HepG2 (cell line): Measurements from ENCODE around the gene SOCS7. TPM values are rescaled to one million over a fixed set of nuclear protein-coding genes. Genes with fewer than 3 reads are reported as not detected.
A peak's percentile ranks its signal among the peaks of the same experiment; 100 is the strongest.

Experiments
- ATAC-seq: fragments of 200-7000 bp; cut with Tn5 transposase; 3 replicates; pipeline ENCODE4 v1.9.1; 2020; ENCODE audit warnings: mild to moderate bottlenecking, moderate library complexity
- BruUV-seq: library from RNA; stranded (reverse); fragments of 400-500 nt; replicated peaks from 2 replicates; lab custom pipeline; 2021; lab: Mats Ljungman, UMichigan
- CTCF ChIA-PET: fragments of 300-600 bp; formaldehyde crosslinking; extraction: SDS; loops from one replicate; lab custom pipeline; 2021; ENCODE audit warnings: low total read pairs, inconsistent platforms, low intra/inter-chr PET ratio; lab: Yijun Ruan, JAX
- POLR2A ChIA-PET: fragments of 350-600 bp; sonication (Branson Sonifier 250); formaldehyde crosslinking; loops from one replicate; lab custom pipeline; 2020; ENCODE audit warnings: antibody characterized with exemption, inconsistent platforms; lab: Yijun Ruan, JAX
- DNase-seq: peaks from one replicate; pipeline ENCODE4 v3.0.0-alpha.2; 2015; ENCODE audit warnings: low spot score
- FAIRE-seq: peaks from 3 replicates; lab custom pipeline; 2011; peaks lifted over from hg19 to GRCh38; lab: Jason Lieb, UNC
- H2AFZ ChIP-seq: one replicate; pipeline ENCODE4 v1.6.1; 2011; ENCODE audit warnings: low read length, inconsistent platforms
- H3K27ac ChIP-seq: fragments of 300-600 bp; 3 replicates; pipeline ENCODE4 v1.8.0; 2011; ENCODE audit warnings: mixed run types, mild to moderate bottlenecking, mixed read lengths, low read length, inconsistent platforms; ENCODE audit not compliant: insufficient read depth; ENCODE audit errors: extremely low read length
- H3K27me3 ChIP-seq, 2 experiments: fragments of 200-600 bp in 1 of 2; 2 replicates in 1 of 2; 3 replicates in 1 of 2; pipeline versions ENCODE4 v1.6.0 to v1.8.0; 2011; ENCODE audit warnings: low read length in 2 of 2, mild to moderate bottlenecking in 2 of 2, moderate library complexity in 2 of 2, inconsistent platforms in 1 of 2; ENCODE audit not compliant: insufficient read depth in 2 of 2, control insufficient read depth in 1 of 2
- H3K36me3 ChIP-seq, 2 experiments: fragments of 200-600 bp in 1 of 2; replicated peaks in 1 of 2; 2 replicates in 1 of 2; 3 replicates in 1 of 2; pipeline versions ENCODE4 v1.5.1 to v1.8.0; 2011; ENCODE audit warnings: low read length in 2 of 2, inconsistent platforms in 1 of 2; ENCODE audit not compliant: insufficient read depth in 2 of 2, control insufficient read depth in 1 of 2
- H3K4me1 ChIP-seq: 2 replicates; pipeline ENCODE4 v1.5.1; 2012; ENCODE audit warnings: low read length, inconsistent platforms; ENCODE audit not compliant: insufficient read depth
- H3K4me2 ChIP-seq: 2 replicates; pipeline ENCODE4 v1.6.0; 2011; ENCODE audit warnings: low read depth, low read length, inconsistent platforms
- H3K4me3 ChIP-seq, 3 experiments: fragments of 200-600 bp in 1 of 3; sonication (generic), shearing (Covaris generic) in 1 of 3; replicated peaks in 1 of 3; 2 replicates each; pipeline ENCODE4 v1.5.1; 2011 to 2016; ENCODE audit warnings: low read length in 3 of 3, inconsistent platforms in 2 of 3, low read depth in 2 of 3, mild to moderate bottlenecking in 2 of 3, control low read depth in 1 of 3, mixed read lengths in 1 of 3; ENCODE audit not compliant: insufficient read depth in 1 of 3
- H3K79me2 ChIP-seq: one replicate; pipeline ENCODE4 v1.6.1; 2011; ENCODE audit warnings: low read length, inconsistent platforms; ENCODE audit not compliant: insufficient read depth
- H3K9ac ChIP-seq: 2 replicates; pipeline ENCODE4 v1.6.0; 2011; ENCODE audit warnings: mild to moderate bottlenecking, low read depth, low read length, inconsistent platforms; ENCODE audit not compliant: insufficient read depth
- H3K9me3 ChIP-seq: 2 replicates; pipeline ENCODE4 v1.5.1; 2012; ENCODE audit warnings: mild to moderate bottlenecking, low read length
- H4K20me1 ChIP-seq: 2 replicates; pipeline ENCODE4 v1.6.0; 2011; ENCODE audit warnings: inconsistent platforms, mild to moderate bottlenecking, low read length, moderate library complexity; ENCODE audit not compliant: insufficient read depth
- MYNN ChIP-seq: sonication (generic); formaldehyde crosslinking; IDR thresholded peaks from 2 replicates; pipeline ENCODE4 v1.4.0; 2020; ENCODE audit warnings: mild to moderate bottlenecking, low read depth, missing genetic modification reagents
- NCOA1 ChIP-seq: sonication (generic); formaldehyde crosslinking; IDR thresholded peaks from 2 replicates; pipeline ENCODE4 v1.9.0; 2021; ENCODE audit warnings: missing genetic modification reagents
- PLRG1 ChIP-seq: fragments of 450-650 bp; conservative IDR thresholded peaks from 2 replicates; pipeline ENCODE4 v1.6.1; 2016
- POGZ ChIP-seq: sonication (generic); formaldehyde crosslinking; IDR thresholded peaks from 2 replicates; pipeline ENCODE4 v1.4.0; 2020; ENCODE audit warnings: mild to moderate bottlenecking, missing genetic modification reagents
- RORA ChIP-seq: sonication (generic); formaldehyde crosslinking; IDR thresholded peaks from 2 replicates; pipeline ENCODE4 v1.5.0; 2020; ENCODE audit warnings: mild to moderate bottlenecking, missing genetic modification reagents, moderate library complexity
- ZIK1 ChIP-seq: sonication (generic); formaldehyde crosslinking; IDR thresholded peaks from 2 replicates; pipeline ENCODE4 v1.5.0; 2020; ENCODE audit warnings: mild to moderate bottlenecking, low read depth, missing genetic modification reagents, borderline replicate concordance
- ZNF317 ChIP-seq: sonication (generic); formaldehyde crosslinking; IDR thresholded peaks from 2 replicates; pipeline ENCODE4 v1.5.0; 2020; ENCODE audit warnings: mild to moderate bottlenecking, missing genetic modification reagents
- WGBS: methylation state at CpG from one replicate; pipeline ENCODE4 v1.1.6; 2017; ENCODE audit warnings: low lambda C conversion rate; 5-methylcytosine and 5-hydroxymethylcytosine counted together
- in situ Hi-C: cut with HindIII; loops from 2 replicates; pipeline ENCODE4 v1.10.0; 2017; ENCODE audit warnings: low pct_unique_long_range_greater_than_20kb; ENCODE audit not compliant: extremely low pct_ligation_motif_present
- intact Hi-C: fragments of 100-400 bp; cut with micrococcal nuclease; formaldehyde crosslinking; loops from one replicate; pipeline ENCODE4 v1.10.0; 2022; ENCODE audit not compliant: unreplicated experiment
- polyA plus RNA-seq, 8 experiments: library from polyadenylated mRNA; depleted of rRNA in 3 of 8; stranded (reverse) in 7 of 8; unstranded in 1 of 8; fragments of >200 nt; fragmentation: Illumina TruSeq in 4 of 8; extraction: Trizol in 4 of 8; gene quantifications; 2 replicates each; pipeline versions ENCODE4 v1.2.1 to v1.2.3, GENCODE V29; 2011 to 2016; ENCODE audit warnings: low read depth in 4 of 8, missing spikeins in 1 of 8, mixed read lengths in 1 of 8; ENCODE audit not compliant: insufficient read depth in 1 of 8
- total RNA-seq, 5 experiments: library from RNA; depleted of rRNA; stranded (reverse); fragments of >200 nt; fragmentation: Illumina TruSeq; extraction: Trizol; gene quantifications; 2 replicates each; pipeline ENCODE4 v1.2.3, GENCODE V29; 2016; ENCODE audit warnings: low read depth in 1 of 5
- TF ChIP-seq, protein P1 (sequence below): sonication (generic); formaldehyde crosslinking; IDR thresholded peaks from 2 replicates; pipeline ENCODE4 v1.9.0; 2021; ENCODE audit warnings: mild to moderate bottlenecking, missing genetic modification reagents
- TF ChIP-seq, protein P2 (sequence below): sonication (generic); formaldehyde crosslinking; IDR thresholded peaks from 2 replicates; pipeline ENCODE4 v1.4.0; 2020; ENCODE audit warnings: missing genetic modification reagents

Gene SOCS7
- total and polyA plus RNA-seq, 2 of the 13 experiments (the other 11 are each of a cell fraction or from before 2014, with no cell fraction given): 19.2 to 24.2 TPM

DNA sequence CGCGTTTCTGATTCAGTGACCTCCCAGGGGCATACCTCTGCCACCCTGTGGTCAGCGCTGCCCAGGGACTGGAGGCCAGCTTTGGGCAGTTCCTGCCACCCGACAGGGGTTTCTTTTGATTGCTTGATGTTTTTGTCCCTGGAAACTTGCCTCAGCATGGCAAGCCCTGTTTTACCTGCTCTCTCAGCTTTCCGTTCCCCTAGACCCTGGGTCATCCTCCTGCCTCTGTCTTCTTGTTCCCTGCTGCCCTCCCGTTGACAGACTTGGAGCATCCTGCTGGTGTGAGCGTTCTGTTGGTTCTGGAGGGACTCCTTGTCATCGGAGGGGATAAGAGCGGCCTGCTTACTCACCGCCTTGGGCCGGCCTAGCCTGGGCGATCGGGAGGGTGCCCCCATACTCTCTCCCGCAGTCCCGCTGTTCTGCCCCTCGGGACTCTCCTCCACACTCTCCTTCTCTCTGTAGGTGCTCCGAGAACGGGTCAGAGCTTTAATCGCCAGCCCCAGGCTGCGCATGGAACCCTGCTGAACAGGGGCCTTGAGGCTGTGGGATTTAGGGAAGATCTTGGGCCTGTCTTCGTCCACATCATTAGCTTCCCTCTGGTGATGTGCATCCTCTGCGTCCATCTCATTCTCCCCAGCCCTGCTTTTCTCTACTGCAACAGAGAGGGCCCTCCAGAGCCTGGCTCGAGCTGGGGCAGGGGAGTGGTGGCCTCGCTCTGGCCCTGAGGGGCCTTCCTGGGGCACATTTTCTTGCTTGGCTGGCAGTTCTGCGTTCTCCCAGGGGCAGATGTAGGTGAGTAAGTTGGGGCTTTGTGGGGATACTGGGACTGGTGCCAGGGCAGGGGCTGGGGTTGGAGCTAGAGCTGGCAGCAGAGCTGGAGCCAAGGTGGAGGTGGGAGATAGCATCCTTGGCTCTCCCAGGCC, 21.6 kb upstream of the SOCS7 start (continued):
- TF ChIP-seq, protein P1, sequence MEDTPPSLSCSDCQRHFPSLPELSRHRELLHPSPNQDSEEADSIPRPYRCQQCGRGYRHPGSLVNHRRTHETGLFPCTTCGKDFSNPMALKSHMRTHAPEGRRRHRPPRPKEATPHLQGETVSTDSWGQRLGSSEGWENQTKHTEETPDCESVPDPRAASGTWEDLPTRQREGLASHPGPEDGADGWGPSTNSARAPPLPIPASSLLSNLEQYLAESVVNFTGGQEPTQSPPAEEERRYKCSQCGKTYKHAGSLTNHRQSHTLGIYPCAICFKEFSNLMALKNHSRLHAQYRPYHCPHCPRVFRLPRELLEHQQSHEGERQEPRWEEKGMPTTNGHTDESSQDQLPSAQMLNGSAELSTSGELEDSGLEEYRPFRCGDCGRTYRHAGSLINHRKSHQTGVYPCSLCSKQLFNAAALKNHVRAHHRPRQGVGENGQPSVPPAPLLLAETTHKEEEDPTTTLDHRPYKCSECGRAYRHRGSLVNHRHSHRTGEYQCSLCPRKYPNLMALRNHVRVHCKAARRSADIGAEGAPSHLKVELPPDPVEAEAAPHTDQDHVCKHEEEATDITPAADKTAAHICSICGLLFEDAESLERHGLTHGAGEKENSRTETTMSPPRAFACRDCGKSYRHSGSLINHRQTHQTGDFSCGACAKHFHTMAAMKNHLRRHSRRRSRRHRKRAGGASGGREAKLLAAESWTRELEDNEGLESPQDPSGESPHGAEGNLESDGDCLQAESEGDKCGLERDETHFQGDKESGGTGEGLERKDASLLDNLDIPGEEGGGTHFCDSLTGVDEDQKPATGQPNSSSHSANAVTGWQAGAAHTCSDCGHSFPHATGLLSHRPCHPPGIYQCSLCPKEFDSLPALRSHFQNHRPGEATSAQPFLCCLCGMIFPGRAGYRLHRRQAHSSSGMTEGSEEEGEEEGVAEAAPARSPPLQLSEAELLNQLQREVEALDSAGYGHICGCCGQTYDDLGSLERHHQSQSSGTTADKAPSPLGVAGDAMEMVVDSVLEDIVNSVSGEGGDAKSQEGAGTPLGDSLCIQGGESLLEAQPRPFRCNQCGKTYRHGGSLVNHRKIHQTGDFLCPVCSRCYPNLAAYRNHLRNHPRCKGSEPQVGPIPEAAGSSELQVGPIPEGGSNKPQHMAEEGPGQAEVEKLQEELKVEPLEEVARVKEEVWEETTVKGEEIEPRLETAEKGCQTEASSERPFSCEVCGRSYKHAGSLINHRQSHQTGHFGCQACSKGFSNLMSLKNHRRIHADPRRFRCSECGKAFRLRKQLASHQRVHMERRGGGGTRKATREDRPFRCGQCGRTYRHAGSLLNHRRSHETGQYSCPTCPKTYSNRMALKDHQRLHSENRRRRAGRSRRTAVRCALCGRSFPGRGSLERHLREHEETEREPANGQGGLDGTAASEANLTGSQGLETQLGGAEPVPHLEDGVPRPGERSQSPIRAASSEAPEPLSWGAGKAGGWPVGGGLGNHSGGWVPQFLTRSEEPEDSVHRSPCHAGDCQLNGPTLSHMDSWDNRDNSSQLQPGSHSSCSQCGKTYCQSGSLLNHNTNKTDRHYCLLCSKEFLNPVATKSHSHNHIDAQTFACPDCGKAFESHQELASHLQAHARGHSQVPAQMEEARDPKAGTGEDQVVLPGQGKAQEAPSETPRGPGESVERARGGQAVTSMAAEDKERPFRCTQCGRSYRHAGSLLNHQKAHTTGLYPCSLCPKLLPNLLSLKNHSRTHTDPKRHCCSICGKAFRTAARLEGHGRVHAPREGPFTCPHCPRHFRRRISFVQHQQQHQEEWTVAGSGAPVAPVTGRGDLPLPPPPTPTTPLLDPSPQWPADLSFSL (CRISPR knock-in tag): no peak

DNA sequence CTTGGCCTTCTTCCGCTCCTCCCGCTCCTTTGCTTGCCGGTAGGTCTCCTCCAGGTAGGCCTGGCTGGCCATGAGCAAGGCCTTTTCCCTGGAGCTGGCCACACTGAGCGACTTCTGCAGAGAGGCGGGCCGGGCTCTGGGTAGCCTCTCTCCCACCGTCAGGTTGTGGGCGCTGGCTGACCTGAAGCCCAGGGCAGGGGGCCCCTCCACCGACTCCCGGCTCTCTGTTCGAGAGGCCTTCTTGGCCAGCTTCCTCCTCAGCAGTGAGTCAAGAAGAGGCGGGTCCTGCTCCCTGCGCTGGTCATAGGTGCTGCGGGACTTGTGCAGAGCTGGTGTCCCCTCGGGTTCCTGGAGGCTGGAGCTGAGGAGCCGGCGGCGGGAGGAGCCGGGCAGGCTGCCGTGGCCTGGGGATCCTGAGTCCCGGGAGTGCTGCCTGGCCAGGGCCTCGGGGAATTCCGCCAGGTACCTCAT, 20.7 kb upstream of the SOCS7 start:
- no TSS peak for BruUV-seq
- POLR2A ChIA-PET: interaction anchor here (1.5 to 1.8 kb wide), 3 partner anchors 9 to 84 kb away, joined by 5 to 8 read pairs (median 5); no protein-coding TSS in a partner anchor
- intact Hi-C loops: no loop called here
- Histone ChIP-seq H3K36me3 (no peaks in the 10 kb centered on the region), H3K27ac (no peak overlapping the region), H3K4me3 (no peak overlapping the region), H3K4me1 (no peaks in the 10 kb centered on the region), H3K4me2 (no peak overlapping the region), H3K79me2 (no peaks in the 10 kb centered on the region), H3K9ac (no peak overlapping the region), H4K20me1 (no peaks in the 10 kb centered on the region), H3K9me3 (no peaks in the 10 kb centered on the region), H2AFZ (no peak overlapping the region), H3K27me3 (peaks cover 26 to 68% of the 10 kb centered on the region in 2 experiments)
- DNase-seq (no peak), ATAC-seq (peak; percentile 5), FAIRE-seq (no peak)
- TF ChIP-seq ZNF317 (CRISPR knock-in tag) (no peak), ZIK1 (CRISPR knock-in tag) (no peak), MYNN (no peak), POGZ (CRISPR knock-in tag) (no peak), NCOA1 (CRISPR knock-in tag) (no peak), PLRG1 (no peak), RORA (CRISPR knock-in tag) (no peak)
- TF ChIP-seq, protein P2, sequence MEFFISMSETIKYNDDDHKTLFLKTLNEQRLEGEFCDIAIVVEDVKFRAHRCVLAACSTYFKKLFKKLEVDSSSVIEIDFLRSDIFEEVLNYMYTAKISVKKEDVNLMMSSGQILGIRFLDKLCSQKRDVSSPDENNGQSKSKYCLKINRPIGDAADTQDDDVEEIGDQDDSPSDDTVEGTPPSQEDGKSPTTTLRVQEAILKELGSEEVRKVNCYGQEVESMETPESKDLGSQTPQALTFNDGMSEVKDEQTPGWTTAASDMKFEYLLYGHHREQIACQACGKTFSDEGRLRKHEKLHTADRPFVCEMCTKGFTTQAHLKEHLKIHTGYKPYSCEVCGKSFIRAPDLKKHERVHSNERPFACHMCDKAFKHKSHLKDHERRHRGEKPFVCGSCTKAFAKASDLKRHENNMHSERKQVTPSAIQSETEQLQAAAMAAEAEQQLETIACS: no peak
- WGBS: 45% methylated on average over 19 of the region's 23 CpGs
- in situ Hi-C loops: no loop called here
- CTCF ChIA-PET: no interaction called here
